ENCODE measurements around the gene LCA5.

GRCh38 chr6:79524065-79524464 is 13.2 kb downstream of the LCA5 start:
- TF ChIP-seq CTCF (conservative IDR thresholded peaks at IDR 0.05) (no peak), ZFX (IDR thresholded peaks at IDR 0.05) (no peak)

Data from C4-2B (cell line).